B cell (primary cell): ENCODE data around the gene ARHGEF10L. TPM values are rescaled to one million over a fixed set of nuclear protein-coding genes. Genes with fewer than 3 reads are reported as not detected.
"Not testable (repeated sequence)": the region's sequence is repeated elsewhere in the genome, so short reads cannot be mapped to it uniquely, and the experiment has no call there.

Source experiments
- ATAC-seq: fragments of 200-7000 bp; cut with Tn5 transposase; one replicate; pipeline ENCODE4 v1.10.0; 2021; ENCODE audit warnings: low read depth, mild to moderate bottlenecking, moderate number of reproducible peaks, moderate library complexity
- CTCF ChIA-PET: fragments of 350-600 bp; sonication (Branson Sonifier 250); formaldehyde crosslinking; loops from one replicate; lab custom pipeline; 2021; ENCODE audit warnings: antibody characterized with exemption, inconsistent platforms; lab: Charles Lee
- POLR2A ChIA-PET: fragments of 350-600 bp; sonication (Branson Sonifier 250); formaldehyde crosslinking; loops from one replicate; lab custom pipeline; 2021; ENCODE audit warnings: antibody characterized with exemption; lab: Charles Lee
- DNase-seq: peaks from one replicate; pipeline ENCODE4 v3.0.0; 2013
- H2AFZ ChIP-seq: 2 replicates; pipeline ENCODE4 v1.6.1; 2012; ENCODE audit warnings: mild to moderate bottlenecking, low read depth, low read length; ENCODE audit not compliant: insufficient read depth, poor library complexity, severe bottlenecking
- H3K27ac ChIP-seq, 2 donors: 1 replicate in 1 of 2; 2 replicates in 1 of 2; pipeline ENCODE4 v1.5.1; 2012 to 2013; ENCODE audit warnings: low read length in 2 of 2, mild to moderate bottlenecking in 2 of 2, moderate library complexity in 1 of 2
- H3K27me3 ChIP-seq, 4 experiments: fragments of 200-600 bp in 1 of 4; sonication (generic) in 1 of 4; replicated peaks in 1 of 4; 1 replicate in 2 of 4; 2 replicates in 2 of 4; pipeline versions ENCODE4 v1.6.1 to v1.7.0; 2013 to 2016; ENCODE audit warnings: low read length in 3 of 4, mild to moderate bottlenecking in 2 of 4, mixed read lengths in 1 of 4, moderate library complexity in 1 of 4; ENCODE audit not compliant: insufficient read depth in 4 of 4, control insufficient read depth in 3 of 4; ENCODE audit errors: control extremely low read depth in 1 of 4
- H3K36me3 ChIP-seq, 2 experiments: replicated peaks in 1 of 2; 1 replicate in 1 of 2; 2 replicates in 1 of 2; pipeline versions ENCODE4 v1.6.1 to v1.7.1; 2013; ENCODE audit warnings: low read length in 1 of 2; ENCODE audit not compliant: insufficient read depth in 2 of 2, control insufficient read depth in 1 of 2; ENCODE audit errors: control extremely low read depth in 1 of 2, extremely low read depth in 1 of 2
- H3K4me1 ChIP-seq, 2 donors: fragments of 200-600 bp in 1 of 2; sonication (generic) in 1 of 2; 1 replicate in 1 of 2; 2 replicates in 1 of 2; pipeline versions ENCODE4 v1.5.1 to v1.6.1; 2013 to 2017; ENCODE audit warnings: low read length in 2 of 2; ENCODE audit not compliant: control insufficient read depth in 2 of 2, insufficient read depth in 2 of 2
- H3K4me2 ChIP-seq: replicated peaks from 2 replicates; pipeline ENCODE3; 2012; ENCODE audit warnings: mild to moderate bottlenecking, low read depth, low read length; ENCODE audit not compliant: poor library complexity, severe bottlenecking
- H3K4me3 ChIP-seq, 5 experiments: fragments of 200-600 bp in 1 of 5; sonication (generic) in 1 of 5; 1 replicate in 3 of 5; 2 replicates in 2 of 5; pipeline versions ENCODE4 v1.5.1 to v1.7.0; 2011 to 2016; ENCODE audit warnings: low read length in 4 of 5, mild to moderate bottlenecking in 4 of 5, low read depth in 2 of 5, control low read depth in 1 of 5, moderate library complexity in 1 of 5; ENCODE audit not compliant: insufficient read depth in 1 of 5; ENCODE audit errors: control extremely low read depth in 1 of 5, extremely low read depth in 1 of 5
- H3K79me2 ChIP-seq: fragments of 200-600 bp; sonication (generic); one replicate; pipeline ENCODE4 v1.6.0; 2016; ENCODE audit warnings: low read length; ENCODE audit not compliant: control insufficient read depth, insufficient read depth
- H3K9ac ChIP-seq: fragments of 200-600 bp; sonication (generic); 2 replicates; pipeline ENCODE4 v1.6.1; 2017; ENCODE audit warnings: mild to moderate bottlenecking, low read length, moderate library complexity
- H3K9me3 ChIP-seq, 3 donors: one replicate each; pipeline versions ENCODE4 v1.6.1 to v1.7.1; 2013; ENCODE audit warnings: low read length in 2 of 3; ENCODE audit not compliant: control insufficient read depth in 2 of 3, insufficient read depth in 1 of 3; ENCODE audit errors: control extremely low read depth in 1 of 3
- H4K20me1 ChIP-seq: 2 replicates; pipeline ENCODE4 v1.6.0; 2012; ENCODE audit warnings: mild to moderate bottlenecking, low read length; ENCODE audit not compliant: insufficient read depth, control insufficient read depth, poor library complexity, severe bottlenecking
- H3K27ac Mint-ChIP-seq: one replicate; pipeline ENCODE4 v1.8.0; 2021; ENCODE audit warnings: mixed read lengths
- H3K27me3 Mint-ChIP-seq: one replicate; pipeline ENCODE4 v1.8.0; 2021; ENCODE audit warnings: mixed read lengths
- H3K4me1 Mint-ChIP-seq: one replicate; pipeline ENCODE4 v1.8.0; 2021; ENCODE audit warnings: mixed read lengths
- H3K4me3 Mint-ChIP-seq: one replicate; pipeline ENCODE4 v1.8.0; 2021; ENCODE audit warnings: mixed read lengths
- H3K9me3 Mint-ChIP-seq: one replicate; pipeline ENCODE4 v1.8.0; 2022; ENCODE audit warnings: mixed read lengths; ENCODE audit not compliant: insufficient read depth
- CTCF ChIP-seq: fragments of 200-600 bp; IDR thresholded peaks from one replicate; pipeline ENCODE4 v1.8.0; 2022; ENCODE audit warnings: antibody characterized with exemption, mild to moderate bottlenecking
- EZH2 ChIP-seq: IDR thresholded peaks from 2 replicates; pipeline ENCODE4 v1.6.1; 2012; ENCODE audit warnings: borderline replicate concordance, low read depth, mild to moderate bottlenecking, moderate library complexity, low read length; ENCODE audit not compliant: insufficient read depth, poor library complexity, severe bottlenecking
- WGBS: methylation state at CpG from one replicate; pipeline ENCODE4 v1.1.5; 2013; ENCODE audit warnings: missing lambda C conversion rate; ENCODE audit not compliant: insufficient coverage; 5-methylcytosine and 5-hydroxymethylcytosine counted together
- intact Hi-C: fragments of 100-400 bp; cut with micrococcal nuclease; formaldehyde crosslinking; loops from one replicate; pipeline ENCODE4 v1.10.0; 2022
- polyA plus RNA-seq: library from polyadenylated mRNA; depleted of rRNA; stranded (reverse); fragments of >200 nt; gene quantifications from 2 replicates; pipeline ENCODE4 v1.2.3, GENCODE V29; 2012
- total RNA-seq, 2 donors: library from RNA; stranded (reverse); fragments of 120-200 nt in 1 of 2; gene quantifications; 1 replicate in 1 of 2; 2 replicates in 1 of 2; pipeline versions ENCODE4 v1.2.3 to v1.2.4, GENCODE V29; 2013 to 2022

The ARHGEF10L gene
- total and polyA plus RNA-seq, 2 donors (not counting 1 experiment from before 2014, with no cell fraction given), result 2.0 to 4.9 TPM

GRCh38 chr1:17624611-17625233 is 85.2 kb downstream of the ARHGEF10L start:
- Mint-ChIP-seq H3K27ac (no peak overlapping the region), H3K4me1 (peaks cover 3% of the 10 kb centered on the region), H3K27me3 (peaks cover 8% of the 10 kb centered on the region), H3K9me3 (no peaks in the 10 kb centered on the region), H3K4me3 (no peak overlapping the region)
- no peaks in the 10 kb centered on the region for H3K36me3 ChIP-seq
- intact Hi-C loops, result no loop called here
- H3K27me3 ChIP-seq, result peaks cover 0 to 4% (median 0%) of the 10 kb centered on the region in 4 experiments
- ATAC-seq (no peak), DNase-seq (no peak)
- WGBS, result 89% methylated on average over 7 of the region's 8 CpGs
- H3K4me2 ChIP-seq, result no peak overlapping the region
- no peak overlapping the region for H3K4me3 ChIP-seq
- POLR2A ChIA-PET, result no interaction called here
- H4K20me1 ChIP-seq, result no peaks in the 10 kb centered on the region
- H3K79me2 ChIP-seq, result no peaks in the 10 kb centered on the region
- no peak overlapping the region for H3K27ac ChIP-seq
- TF ChIP-seq EZH2 (no peak), CTCF (no peak)
- H3K9ac ChIP-seq, result no peak overlapping the region
- H3K9me3 ChIP-seq, result no peaks in the 10 kb centered on the region
- no peak overlapping the region for H2AFZ ChIP-seq
- H3K4me1 ChIP-seq, result peaks cover 4 to 11% of the 10 kb centered on the region in 2 donors
- CTCF ChIA-PET, result no interaction called here

- Histone ChIP-seq H3K9me3 (no peaks in the 10 kb centered on the region), H3K27me3 (no peaks in the 10 kb centered on the region), H3K27ac (no peak overlapping the region), H4K20me1 (no peaks in the 10 kb centered on the region), H3K9ac (no peak overlapping the region), H3K4me3 (no peak overlapping the region), H2AFZ (no peak overlapping the region), H3K79me2 (no peaks in the 10 kb centered on the region), H3K4me2 (no peak overlapping the region), H3K36me3 (no peaks in the 10 kb centered on the region), H3K4me1 (peaks cover 11 to 24% of the 10 kb centered on the region in 2 donors)
- 91% methylated on average over 14 of the region's 16 CpGs for WGBS
- no peaks in the 10 kb centered on the region for H3K9me3 Mint-ChIP-seq
- ChIA-PET POLR2A (no interaction called here), CTCF (interaction anchor here (1.3 kb wide), 1 partner anchor 34 kb away, joined by 3 read pairs; no protein-coding TSS in a partner anchor)
- TF ChIP-seq EZH2, result no peak
- TF ChIP-seq CTCF, result no peak
- ATAC-seq (no peak), DNase-seq (no peak)
- peaks cover 17% of the 10 kb centered on the region for H3K4me1 Mint-ChIP-seq
- intact Hi-C loops, result no loop called here
- no peak overlapping the region for H3K27ac Mint-ChIP-seq
- no peak overlapping the region for H3K4me3 Mint-ChIP-seq
- no peaks in the 10 kb centered on the region for H3K27me3 Mint-ChIP-seq
Measured at GRCh38 chr1:17627239-17628052, 87.9 kb downstream of the ARHGEF10L start.

GRCh38 chr1:17629046-17629445 is 89.5 kb downstream of the ARHGEF10L start:
- H3K4me1 ChIP-seq, result peaks cover 11 to 24% of the 10 kb centered on the region in 2 donors

More at GRCh38 chr1:17629046-17629445, 89.5 kb downstream of the ARHGEF10L start:
- H3K4me3 ChIP-seq, intact Hi-C loops, H3K4me3 Mint-ChIP-seq, H3K4me2 ChIP-seq, ATAC-seq, H3K9ac ChIP-seq, H4K20me1 ChIP-seq, H3K79me2 ChIP-seq, H3K27me3 Mint-ChIP-seq, H3K27ac ChIP-seq, DNase-seq, H3K9me3 ChIP-seq, H3K27ac Mint-ChIP-seq, H2AFZ ChIP-seq, H3K36me3 ChIP-seq, H3K9me3 Mint-ChIP-seq, POLR2A ChIA-PET, H3K27me3 ChIP-seq: not testable (repeated sequence)
- CTCF ChIA-PET, result interaction anchor here (0.6 to 0.9 kb wide), 3 partner anchors 126 to 991 kb away, joined by 3 to 5 read pairs (median 3); partner anchors contain the start of gene RCC2
- H3K4me1 Mint-ChIP-seq, result peaks cover 17% of the 10 kb centered on the region
- 90% methylated on average over 1 of the region's 5 CpGs for WGBS
